Liver (tissue), 9 donors: ENCODE results near the gene CYB5D1. TPM values are rescaled to one million over a fixed set of nuclear protein-coding genes. Genes with fewer than 3 reads are reported as not detected.

ENCODE experiments used
- DNase-seq: peaks from one replicate; pipeline ENCODE4 v3.0.0-alpha.2; 2017; ENCODE audit warnings: low spot score
- H3K27ac ChIP-seq, 2 donors: one replicate each; pipeline ENCODE4 v1.7.0; 2013; ENCODE audit warnings: inconsistent platforms in 2 of 2, low read length in 2 of 2, control low read depth in 1 of 2, low read depth in 1 of 2, mild to moderate bottlenecking in 1 of 2
- H3K27me3 ChIP-seq, 4 donors: one replicate each; pipeline versions ENCODE4 v1.6.1 to v1.7.0; 2013; ENCODE audit warnings: low read length in 3 of 4, inconsistent platforms in 1 of 4, mild to moderate bottlenecking in 1 of 4, moderate library complexity in 1 of 4; ENCODE audit not compliant: control insufficient read depth in 4 of 4, insufficient read depth in 4 of 4
- H3K36me3 ChIP-seq, 4 donors: one replicate each; pipeline versions ENCODE4 v1.6.1 to v1.7.0; 2013; ENCODE audit warnings: low read length in 3 of 4, mild to moderate bottlenecking in 3 of 4, low read depth in 1 of 4, moderate library complexity in 1 of 4; ENCODE audit not compliant: control insufficient read depth in 4 of 4, insufficient read depth in 3 of 4
- H3K4me1 ChIP-seq, 4 donors: one replicate each; pipeline versions ENCODE4 v1.6.1 to v1.7.0; 2013; ENCODE audit warnings: low read length in 3 of 4, mild to moderate bottlenecking in 3 of 4, moderate library complexity in 1 of 4; ENCODE audit not compliant: control insufficient read depth in 4 of 4, insufficient read depth in 4 of 4
- H3K4me3 ChIP-seq, 3 donors: one replicate each; pipeline versions ENCODE4 v1.6.1 to v1.7.0; 2013; ENCODE audit warnings: low read length in 3 of 3, control low read depth in 1 of 3, low read depth in 1 of 3, mild to moderate bottlenecking in 1 of 3
- H3K9ac ChIP-seq, 2 donors: one replicate each; pipeline ENCODE4 v1.7.0; 2013; ENCODE audit warnings: low read length in 2 of 2, mild to moderate bottlenecking in 2 of 2, moderate library complexity in 2 of 2, control low read depth in 1 of 2, low read depth in 1 of 2
- H3K9me3 ChIP-seq, 4 donors: one replicate each; pipeline versions ENCODE4 v1.6.1 to v1.7.0; 2013; ENCODE audit warnings: low read length in 3 of 4; ENCODE audit not compliant: control insufficient read depth in 4 of 4
- EGR1 ChIP-seq, 2 donors: IDR thresholded peaks; 2 replicates each; pipeline ENCODE4 v1.6.1; 2016 to 2018; ENCODE audit warnings: antibody characterized with exemption in 2 of 2, low read depth in 2 of 2
- FOXA1 ChIP-seq: IDR thresholded peaks from 2 replicates; pipeline ENCODE4 v1.6.1; 2016; ENCODE audit warnings: antibody characterized with exemption
- FOXA2 ChIP-seq: IDR thresholded peaks from 2 replicates; pipeline ENCODE4 v1.6.1; 2016; ENCODE audit warnings: antibody characterized with exemption
- GABPA ChIP-seq, 2 donors: IDR thresholded peaks in 1 of 2; conservative IDR thresholded peaks in 1 of 2; 2 replicates each; pipeline ENCODE4 v1.6.1; 2016; ENCODE audit warnings: antibody characterized with exemption in 2 of 2, mild to moderate bottlenecking in 1 of 2, moderate library complexity in 1 of 2
- HNF4A ChIP-seq, 2 donors: conservative IDR thresholded peaks; 2 replicates each; pipeline ENCODE4 v1.6.1; 2016; ENCODE audit warnings: antibody characterized with exemption in 2 of 2, mild to moderate bottlenecking in 2 of 2
- HNF4G ChIP-seq: IDR thresholded peaks from 2 replicates; pipeline ENCODE4 v1.6.1; 2016; ENCODE audit warnings: antibody characterized with exemption
- JUND ChIP-seq, 2 donors: IDR thresholded peaks; 2 replicates each; pipeline ENCODE4 v1.6.1; 2016; ENCODE audit warnings: antibody characterized with exemption in 2 of 2
- RAD21 ChIP-seq, 2 donors: IDR thresholded peaks; 2 replicates each; pipeline ENCODE4 v1.6.1; 2016; ENCODE audit warnings: antibody characterized with exemption in 2 of 2, mild to moderate bottlenecking in 2 of 2
- RXRA ChIP-seq, 2 donors: IDR thresholded peaks; 2 replicates each; pipeline ENCODE4 v1.6.1; 2017 to 2018; ENCODE audit warnings: antibody characterized with exemption in 2 of 2, mild to moderate bottlenecking in 1 of 2
- TAF1 ChIP-seq: conservative IDR thresholded peaks from 2 replicates; pipeline ENCODE4 v1.6.1; 2016; ENCODE audit warnings: antibody characterized with exemption, mild to moderate bottlenecking
- YY1 ChIP-seq: IDR thresholded peaks from 2 replicates; pipeline ENCODE4 v1.6.1; 2016; ENCODE audit warnings: antibody characterized with exemption, mild to moderate bottlenecking
- WGBS: extraction: QIAGEN DNeasy Blood & Tissue Kit; methylation state at CpG from one replicate; pipeline ENCODE4 v1.1.7; 2013; 5-methylcytosine and 5-hydroxymethylcytosine counted together
- polyA plus RNA-seq, 2 donors: library from polyadenylated mRNA; stranded (reverse) in 1 of 2; unstranded in 1 of 2; fragments of 200-250 nt in 1 of 2; fragments of >200 nt in 1 of 2; fragmentation: Nextera tagmentation in 1 of 2; extraction: Ambion mirVana in 1 of 2; gene quantifications; one replicate each; pipeline versions ENCODE4 v1.2.1 to v1.2.3, GENCODE V29; 2013 to 2015
- total RNA-seq, 2 donors: library from RNA; depleted of rRNA; stranded (reverse); fragments of >200 nt; gene quantifications; one replicate each; pipeline ENCODE4 v1.2.3, GENCODE V29; 2014
- TF ChIP-seq, protein P1 (sequence below): fragments of 150-350 bp; IDR thresholded peaks from 2 replicates; pipeline ENCODE4 v1.5.1; 2017; ENCODE audit warnings: improper control_type of control experiment, low read depth, low read length; ENCODE audit not compliant: missing input control
- TF ChIP-seq, protein P2 (sequence below): IDR thresholded peaks from 2 replicates; pipeline ENCODE4 v1.6.1; 2016; ENCODE audit warnings: antibody characterized with exemption
- TF ChIP-seq, protein P3 (sequence below): IDR thresholded peaks from 2 replicates; pipeline ENCODE4 v1.6.1; 2016; ENCODE audit warnings: antibody characterized with exemption, mild to moderate bottlenecking
- TF ChIP-seq, protein P4 (sequence below): IDR thresholded peaks from 2 replicates; pipeline ENCODE4 v1.6.1; 2016; ENCODE audit warnings: antibody characterized with exemption
- donor health status: healthy.
- donor health status: healthy.
- donor health status: healthy.
- donor health status: healthy.
- donor health status: healthy.

CYB5D1 gene
- total and polyA plus RNA-seq, 4 donors: 2.5 to 12.0 (median 6.6) TPM

DNA sequence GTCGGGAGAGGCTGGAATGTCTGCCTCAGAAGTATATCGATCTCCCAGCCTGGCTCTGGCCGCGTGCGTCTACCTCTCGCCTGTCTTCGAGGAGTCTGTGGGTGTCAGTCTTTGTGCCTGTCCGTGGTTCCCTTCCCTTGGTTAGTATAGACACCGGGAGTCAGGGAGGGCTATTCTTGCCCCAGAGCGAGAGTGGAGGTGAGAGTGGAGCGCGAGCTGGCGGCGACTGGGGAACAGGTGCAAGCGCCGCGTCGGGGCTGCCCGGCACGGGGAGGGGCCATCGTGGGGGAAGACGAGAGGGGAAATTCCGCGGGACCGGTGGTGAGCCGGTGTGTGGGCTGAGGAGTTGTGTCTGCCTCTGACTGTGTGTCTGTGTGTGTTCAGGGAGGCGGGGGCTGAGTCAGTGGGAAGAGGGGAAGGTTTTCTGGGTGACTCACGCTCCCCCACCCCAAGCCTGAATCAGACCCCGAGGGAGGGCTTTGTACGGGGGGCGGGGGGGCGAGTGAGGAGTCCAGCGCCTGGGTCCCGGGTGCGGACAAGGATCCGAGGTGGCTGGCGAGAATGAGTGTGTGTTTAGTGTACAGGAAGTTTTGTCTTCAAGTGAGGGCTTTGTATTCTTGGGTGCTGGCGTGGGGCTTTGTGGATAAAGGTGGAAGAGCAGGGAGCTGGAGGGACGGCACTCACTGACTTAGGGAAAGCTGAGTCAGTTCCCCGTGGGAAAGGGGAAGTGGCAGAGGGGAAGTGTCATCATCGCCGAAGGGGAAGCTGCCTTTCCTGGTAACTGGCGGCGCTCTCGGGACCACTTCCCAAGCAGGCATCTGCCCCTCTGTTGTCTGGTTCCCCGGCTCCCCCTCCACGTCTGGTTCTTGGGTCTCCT is 15.2 kb upstream of the CYB5D1 start:
- peak; percentile 57 for DNase-seq
- Histone ChIP-seq H3K4me1 (peaks cover 0 to 52% (median 36%) of the 10 kb centered on the region in 4 donors), H3K4me3 (peak overlapping the region; percentile 66 to 94 (median 79)), H3K27me3 (no peaks in the 10 kb centered on the region), H3K9ac (peak overlapping the region; percentile 96 to 100), H3K27ac (peak overlapping the region; percentile 99 to 100), H3K9me3 (no peaks in the 10 kb centered on the region), H3K36me3 (peaks cover 3 to 11% (median 7%) of the 10 kb centered on the region in 4 donors)
- under 1% methylated on average over 47 of the region's 47 CpGs for WGBS
- TF ChIP-seq HNF4A (conservative IDR thresholded peaks at IDR 0.05) (peak in 1 of 2 donors; percentile 3), EGR1 (IDR thresholded peaks at IDR 0.05; ENCODE audit: low read depth in 2 of 2) (peak; percentile 43 to 81), YY1 (peak; percentile 44), JUND (IDR thresholded peaks at IDR 0.05) (peak in 1 of 2 donors; percentile 58), FOXA2 (no peak), RXRA (IDR thresholded peaks at IDR 0.05) (peak; percentile 13 to 59)
- TF ChIP-seq, protein P1, sequence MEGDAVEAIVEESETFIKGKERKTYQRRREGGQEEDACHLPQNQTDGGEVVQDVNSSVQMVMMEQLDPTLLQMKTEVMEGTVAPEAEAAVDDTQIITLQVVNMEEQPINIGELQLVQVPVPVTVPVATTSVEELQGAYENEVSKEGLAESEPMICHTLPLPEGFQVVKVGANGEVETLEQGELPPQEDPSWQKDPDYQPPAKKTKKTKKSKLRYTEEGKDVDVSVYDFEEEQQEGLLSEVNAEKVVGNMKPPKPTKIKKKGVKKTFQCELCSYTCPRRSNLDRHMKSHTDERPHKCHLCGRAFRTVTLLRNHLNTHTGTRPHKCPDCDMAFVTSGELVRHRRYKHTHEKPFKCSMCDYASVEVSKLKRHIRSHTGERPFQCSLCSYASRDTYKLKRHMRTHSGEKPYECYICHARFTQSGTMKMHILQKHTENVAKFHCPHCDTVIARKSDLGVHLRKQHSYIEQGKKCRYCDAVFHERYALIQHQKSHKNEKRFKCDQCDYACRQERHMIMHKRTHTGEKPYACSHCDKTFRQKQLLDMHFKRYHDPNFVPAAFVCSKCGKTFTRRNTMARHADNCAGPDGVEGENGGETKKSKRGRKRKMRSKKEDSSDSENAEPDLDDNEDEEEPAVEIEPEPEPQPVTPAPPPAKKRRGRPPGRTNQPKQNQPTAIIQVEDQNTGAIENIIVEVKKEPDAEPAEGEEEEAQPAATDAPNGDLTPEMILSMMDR: no peak
- TF ChIP-seq, protein P2, sequence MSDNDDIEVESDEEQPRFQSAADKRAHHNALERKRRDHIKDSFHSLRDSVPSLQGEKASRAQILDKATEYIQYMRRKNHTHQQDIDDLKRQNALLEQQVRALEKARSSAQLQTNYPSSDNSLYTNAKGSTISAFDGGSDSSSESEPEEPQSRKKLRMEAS: peak; percentile 74
- TF ChIP-seq, protein P3, sequence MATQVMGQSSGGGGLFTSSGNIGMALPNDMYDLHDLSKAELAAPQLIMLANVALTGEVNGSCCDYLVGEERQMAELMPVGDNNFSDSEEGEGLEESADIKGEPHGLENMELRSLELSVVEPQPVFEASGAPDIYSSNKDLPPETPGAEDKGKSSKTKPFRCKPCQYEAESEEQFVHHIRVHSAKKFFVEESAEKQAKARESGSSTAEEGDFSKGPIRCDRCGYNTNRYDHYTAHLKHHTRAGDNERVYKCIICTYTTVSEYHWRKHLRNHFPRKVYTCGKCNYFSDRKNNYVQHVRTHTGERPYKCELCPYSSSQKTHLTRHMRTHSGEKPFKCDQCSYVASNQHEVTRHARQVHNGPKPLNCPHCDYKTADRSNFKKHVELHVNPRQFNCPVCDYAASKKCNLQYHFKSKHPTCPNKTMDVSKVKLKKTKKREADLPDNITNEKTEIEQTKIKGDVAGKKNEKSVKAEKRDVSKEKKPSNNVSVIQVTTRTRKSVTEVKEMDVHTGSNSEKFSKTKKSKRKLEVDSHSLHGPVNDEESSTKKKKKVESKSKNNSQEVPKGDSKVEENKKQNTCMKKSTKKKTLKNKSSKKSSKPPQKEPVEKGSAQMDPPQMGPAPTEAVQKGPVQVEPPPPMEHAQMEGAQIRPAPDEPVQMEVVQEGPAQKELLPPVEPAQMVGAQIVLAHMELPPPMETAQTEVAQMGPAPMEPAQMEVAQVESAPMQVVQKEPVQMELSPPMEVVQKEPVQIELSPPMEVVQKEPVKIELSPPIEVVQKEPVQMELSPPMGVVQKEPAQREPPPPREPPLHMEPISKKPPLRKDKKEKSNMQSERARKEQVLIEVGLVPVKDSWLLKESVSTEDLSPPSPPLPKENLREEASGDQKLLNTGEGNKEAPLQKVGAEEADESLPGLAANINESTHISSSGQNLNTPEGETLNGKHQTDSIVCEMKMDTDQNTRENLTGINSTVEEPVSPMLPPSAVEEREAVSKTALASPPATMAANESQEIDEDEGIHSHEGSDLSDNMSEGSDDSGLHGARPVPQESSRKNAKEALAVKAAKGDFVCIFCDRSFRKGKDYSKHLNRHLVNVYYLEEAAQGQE: no peak
- TF ChIP-seq, protein P4, sequence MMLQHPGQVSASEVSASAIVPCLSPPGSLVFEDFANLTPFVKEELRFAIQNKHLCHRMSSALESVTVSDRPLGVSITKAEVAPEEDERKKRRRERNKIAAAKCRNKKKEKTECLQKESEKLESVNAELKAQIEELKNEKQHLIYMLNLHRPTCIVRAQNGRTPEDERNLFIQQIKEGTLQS: peak; percentile 50

DNA sequence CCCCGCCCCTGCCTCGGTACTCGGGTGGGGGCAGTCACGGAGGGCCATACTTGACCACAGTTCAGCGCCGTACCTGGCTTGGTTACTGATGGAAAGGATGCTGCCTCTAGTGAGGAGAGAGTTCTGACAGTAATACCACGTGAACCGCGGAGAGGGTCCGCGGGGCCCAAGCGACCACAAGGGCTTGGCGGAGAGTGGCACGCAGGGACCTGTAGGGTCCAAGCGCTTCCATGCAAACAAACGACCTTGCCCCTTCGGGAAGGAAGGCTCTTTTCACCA is 14.6 kb upstream of the CYB5D1 start:
- WGBS: 0% methylated on average over 17 of the region's 17 CpGs
- H3K27me3 ChIP-seq: no peaks in the 10 kb centered on the region
- peaks cover 0 to 50% (median 32%) of the 10 kb centered on the region in 4 donors for H3K4me1 ChIP-seq
- DNase-seq: no peak
- peak overlapping the region; percentile 99 to 100 for H3K27ac ChIP-seq
- H3K9me3 ChIP-seq: no peaks in the 10 kb centered on the region
- peak overlapping the region; percentile 96 to 100 for H3K9ac ChIP-seq
- H3K36me3 ChIP-seq: peaks cover 3 to 15% (median 7%) of the 10 kb centered on the region in 4 donors
- peak overlapping the region; percentile 66 to 94 (median 79) for H3K4me3 ChIP-seq
- TF ChIP-seq RAD21 (IDR thresholded peaks at IDR 0.05): no peak
- TF ChIP-seq, protein P2: no peak
- no peak for TF ChIP-seq EGR1 (IDR thresholded peaks at IDR 0.05; ENCODE audit: low read depth in 2 of 2)
- no peak for TF ChIP-seq HNF4G
- no peak for TF ChIP-seq GABPA (IDR thresholded peaks at IDR 0.05 in 1 of 2, conservative IDR thresholded peaks at IDR 0.05 in 1 of 2)
- TF ChIP-seq HNF4A (conservative IDR thresholded peaks at IDR 0.05): no peak
- TF ChIP-seq, protein P1: no peak
- TF ChIP-seq, protein P3: no peak
- no peak for TF ChIP-seq FOXA2
- no peak for TF ChIP-seq TAF1
- no peak for TF ChIP-seq YY1
- TF ChIP-seq RXRA (IDR thresholded peaks at IDR 0.05): no peak
- no peak for TF ChIP-seq FOXA1
